CD4-positive, alpha-beta T cell treated with Interleukin-1 beta for 1 hour (primary cell): ENCODE data around the gene PCNX4.
"Not testable (repeated sequence)": the region's sequence is repeated elsewhere in the genome, so short reads cannot be mapped to it uniquely, and the experiment has no call there.

Source experiments
- DNase-seq, 2 donors: peaks; one replicate each; pipeline ENCODE4 v3.0.0-alpha.2; 2020 to 2022

Gene PCNX4

DNA sequence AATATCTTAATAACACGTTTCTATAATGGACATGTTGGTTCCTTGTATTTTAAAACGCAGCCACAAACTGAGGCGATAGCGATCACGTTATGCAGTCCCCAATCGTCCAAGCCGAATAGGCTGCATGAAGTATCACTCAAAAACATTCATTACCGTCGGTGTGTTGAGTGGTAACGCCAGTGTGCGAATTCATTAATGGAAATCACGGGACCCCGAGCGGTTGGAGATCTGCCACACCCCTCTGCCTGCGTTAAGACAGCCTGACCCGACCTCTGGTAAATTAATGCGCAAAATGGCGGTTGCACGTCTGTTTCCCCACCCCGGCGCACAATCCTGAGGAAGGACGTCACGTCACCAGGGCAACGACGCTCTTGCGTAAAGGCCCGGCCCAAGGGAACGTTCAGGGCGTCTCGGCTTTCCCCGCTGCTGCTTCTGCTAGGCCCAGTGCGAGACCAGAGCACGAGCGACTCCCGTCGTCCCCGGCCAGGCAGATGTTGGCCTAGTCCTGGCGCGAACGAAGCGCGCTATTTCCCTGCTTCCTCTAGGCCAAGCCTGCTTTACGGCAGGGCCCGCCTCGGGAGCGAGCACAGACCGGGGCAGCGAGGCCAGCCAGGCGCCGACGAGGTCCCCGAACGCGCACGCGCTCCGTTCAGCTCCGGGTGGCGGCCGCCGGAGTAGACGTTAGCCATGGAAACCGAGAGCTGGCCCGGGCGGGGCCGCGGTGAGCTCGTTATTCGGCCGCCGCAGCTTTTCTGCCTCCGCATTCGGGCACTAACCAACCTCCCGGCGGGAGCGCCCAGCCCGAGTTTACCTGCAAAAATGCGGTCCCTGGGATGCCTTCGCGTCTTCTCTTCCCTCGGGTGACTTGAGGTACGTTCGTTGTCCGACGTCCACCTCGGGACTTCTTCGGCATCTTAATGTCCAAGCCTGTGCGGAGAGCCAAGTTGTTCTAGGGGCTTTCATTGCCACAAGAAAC lies at the start of gene PCNX4:
TSS of gene PCNX4 (plus strand) at position 374 of the 976 bp plus-strand sequence. CDS start 15,716 bp downstream, outside the sequence.
- peak; percentile 94 to 96 for DNase-seq

- DNase-seq: not testable (repeated sequence)
These were observed 43.7 kb upstream of the PCNX4 start for GRCh38 chr14:60047976-60048375.

DNA sequence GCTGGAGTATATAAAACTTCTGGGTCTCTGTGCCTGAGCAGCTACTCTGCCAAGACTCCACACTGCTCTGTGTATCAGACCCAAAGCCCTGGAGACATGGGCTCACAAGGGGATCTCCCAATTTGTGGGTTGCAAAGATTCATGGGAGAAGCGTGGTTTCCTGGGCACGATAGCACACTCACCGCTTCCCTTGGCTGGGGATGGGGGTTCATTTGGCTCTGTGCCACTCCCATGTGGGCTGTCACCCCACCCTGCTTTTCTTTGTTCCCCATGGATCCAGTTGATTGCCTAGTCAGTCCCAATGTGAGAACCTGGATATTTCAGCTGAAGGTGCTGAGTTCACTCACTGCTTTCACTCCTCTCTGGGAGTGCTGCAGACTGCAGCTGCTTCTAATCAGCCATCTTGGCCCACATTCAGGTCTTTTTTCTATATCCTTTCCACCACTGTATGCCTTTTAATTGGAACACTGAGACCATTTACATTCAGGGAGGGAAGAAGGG lies 40.0 kb upstream of the PCNX4 start:
- peak in 1 of 2 donors; percentile 16 for DNase-seq

- no peak for DNase-seq
These were observed 33.6 kb upstream of the PCNX4 start for GRCh38 chr14:60058087-60058486.

DNA sequence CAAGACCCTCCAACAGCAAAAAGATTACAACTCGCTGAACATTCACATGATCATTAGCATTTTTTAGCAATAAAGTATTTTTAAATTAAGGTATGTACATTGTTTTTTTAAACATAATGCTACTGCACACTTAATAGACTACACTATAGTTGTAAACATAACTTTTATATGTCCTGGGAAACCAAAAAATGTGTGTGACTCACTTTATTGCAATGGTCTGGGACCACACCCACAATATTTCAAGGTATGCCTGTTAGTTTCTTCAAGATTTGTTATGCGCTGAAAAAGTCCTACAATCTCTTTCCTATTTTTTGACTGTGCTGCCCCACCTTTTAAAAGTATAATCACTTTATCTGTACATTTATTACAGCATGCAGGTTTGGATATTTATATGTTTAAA lies 30.4 kb upstream of the PCNX4 start:
- DNase-seq: no peak

- DNase-seq: peak in 1 of 2 donors; percentile 55
These were observed 27.1 kb upstream of the PCNX4 start for GRCh38 chr14:60064491-60065072.

- DNase-seq: no peak
These were observed 23.8 kb upstream of the PCNX4 start for GRCh38 chr14:60067882-60068281.

DNA sequence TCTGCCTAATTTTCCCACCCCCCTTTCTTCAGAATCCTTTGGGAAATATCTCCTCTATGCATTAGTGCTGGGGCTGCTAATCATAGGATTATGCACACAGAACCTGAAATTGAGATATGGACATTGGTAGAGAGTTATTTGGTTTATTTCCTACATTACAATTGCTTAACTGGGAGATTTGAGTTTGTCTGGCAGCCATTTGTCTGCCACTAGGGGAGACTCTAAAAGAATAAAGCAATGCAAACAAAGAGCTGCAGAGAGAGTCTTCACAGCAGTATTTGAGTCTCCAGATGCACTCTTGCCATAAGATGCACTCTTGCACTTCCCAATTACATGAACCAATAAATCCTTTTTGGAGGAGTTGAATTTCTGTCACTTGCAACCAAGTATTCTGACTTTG lies 12.0 kb upstream of the PCNX4 start:
- no peak for DNase-seq

GRCh38 chr14:60085085-60085484 lies 6.6 kb upstream of the PCNX4 start:
- DNase-seq: no peak

GRCh38 chr14:60085693-60086092 lies 6.0 kb upstream of the PCNX4 start:
- DNase-seq: no peak

DNA sequence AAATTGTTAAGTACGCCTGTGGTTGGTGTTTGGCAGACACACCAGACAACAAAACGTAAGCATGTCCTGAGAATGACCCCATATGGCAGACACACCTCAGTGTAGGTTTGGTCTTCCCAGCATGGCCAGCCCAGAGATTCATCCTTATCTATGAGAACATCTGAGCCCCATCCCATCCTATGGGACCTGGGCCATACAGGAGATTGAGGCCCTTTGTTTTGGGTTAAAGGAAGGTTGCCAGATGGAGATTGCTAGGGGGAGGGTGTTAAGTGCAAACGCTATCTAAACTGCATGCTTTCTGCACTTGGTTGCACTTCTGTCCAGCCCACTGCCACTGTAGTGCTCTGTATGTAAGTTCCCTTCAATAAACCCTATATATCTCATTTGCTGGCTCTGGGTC lies 4.1 kb upstream of the PCNX4 start:
- no peak for DNase-seq

DNA sequence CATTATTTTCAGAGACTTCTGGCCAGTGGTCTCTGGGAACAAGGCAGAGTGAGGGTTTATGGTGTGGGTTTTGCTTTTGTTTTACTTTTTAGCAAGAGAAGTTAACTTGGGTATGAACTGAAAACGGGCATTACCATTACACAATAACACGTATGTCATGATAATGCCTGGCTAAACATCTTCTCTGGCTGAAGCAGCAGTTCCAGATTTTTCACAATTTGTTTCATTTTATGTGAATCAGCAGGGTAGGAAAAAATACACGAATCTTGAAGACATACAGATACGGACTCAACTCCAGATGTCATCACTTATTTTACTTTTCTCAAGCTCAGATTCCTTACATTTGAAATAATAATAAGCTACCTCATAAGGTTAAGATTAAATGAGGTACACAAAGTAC lies 2.5 kb upstream of the PCNX4 start:
- no peak for DNase-seq

DNA sequence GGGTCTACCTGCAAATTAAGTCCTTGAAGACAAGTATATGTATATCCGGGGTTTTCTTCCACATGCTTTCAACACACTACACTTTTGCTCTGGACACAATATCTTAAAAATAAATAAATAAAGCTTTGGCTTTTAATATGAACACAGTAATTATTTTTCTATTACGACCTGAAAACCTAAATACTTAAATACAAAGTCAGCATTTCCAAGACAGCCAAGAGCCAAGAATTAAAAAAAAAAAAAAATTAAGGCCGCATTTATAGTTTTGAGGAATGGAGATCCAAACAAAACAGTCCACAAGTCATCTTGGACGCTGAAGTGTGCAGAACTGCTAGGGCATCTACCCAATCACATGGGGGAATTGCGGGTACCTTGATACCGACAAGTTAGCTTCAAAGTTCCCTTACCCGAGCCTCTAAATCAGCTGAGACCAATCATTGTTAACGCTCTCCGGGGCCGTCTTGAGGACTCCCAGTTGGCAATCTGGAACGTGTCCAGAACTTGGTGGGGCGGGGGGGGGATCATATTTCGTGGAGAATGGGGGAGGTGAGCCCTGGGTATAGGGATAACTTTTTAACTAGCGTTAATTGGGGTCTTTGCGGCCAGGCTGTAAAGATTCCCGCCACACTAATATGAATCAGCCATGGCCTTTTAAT lies 731 bp upstream of the PCNX4 start:
- DNase-seq: peak; percentile 13 to 35

DNA sequence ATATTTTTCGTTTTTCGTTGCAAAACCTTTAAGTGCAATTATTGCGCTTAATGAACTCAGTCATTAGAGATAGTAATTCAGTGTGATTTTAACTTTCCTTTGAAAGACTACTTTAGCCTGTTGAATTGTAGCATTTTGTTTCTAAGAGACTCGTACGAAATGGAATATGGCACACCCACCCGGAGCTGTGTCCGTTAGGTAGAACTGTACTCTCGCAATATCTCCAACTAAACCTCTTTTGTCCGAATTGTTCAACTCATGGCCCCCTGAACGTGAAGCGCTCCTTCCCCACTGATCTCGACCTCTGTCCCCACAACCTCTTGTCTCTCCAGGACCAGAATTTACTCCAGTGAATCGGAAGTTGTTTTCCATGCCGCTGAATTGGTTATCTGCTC lies 800 bp downstream of the PCNX4 start:
- DNase-seq: peak in 1 of 2 donors; percentile 14

- no peak for DNase-seq
These were observed 1.4 kb downstream of the PCNX4 start for GRCh38 chr14:60093080-60093479.

GRCh38 chr14:60093606-60094005 lies 1.9 kb downstream of the PCNX4 start:
- no peak for DNase-seq

DNA sequence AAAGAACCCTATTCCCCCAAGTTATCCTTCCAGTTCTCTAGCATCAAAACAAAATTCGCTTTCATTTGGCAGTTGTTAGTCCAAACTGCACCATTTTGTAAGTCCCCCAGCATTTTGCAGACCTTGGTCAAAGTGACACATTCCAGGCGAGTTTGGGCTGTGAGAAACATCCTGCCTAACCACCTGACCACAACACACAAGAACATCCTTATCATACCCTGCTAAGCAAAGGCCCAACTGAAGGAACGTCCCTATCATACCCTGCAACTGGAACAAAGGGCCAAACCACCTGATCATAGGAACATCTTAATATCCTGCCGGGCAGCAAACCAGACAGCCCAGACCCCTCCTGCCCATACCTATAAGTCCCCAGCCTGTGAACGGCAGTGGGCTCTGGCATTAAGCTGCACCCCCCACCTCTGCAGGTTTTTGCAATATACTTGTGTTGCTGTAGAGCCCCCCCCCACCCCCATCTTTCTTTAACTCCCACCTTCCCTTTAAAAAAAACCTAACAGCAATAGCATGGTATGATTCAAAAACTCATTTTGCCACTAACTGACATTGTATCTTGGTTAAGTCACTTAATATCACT lies 2.7 kb downstream of the PCNX4 start:
- DNase-seq: peak in 1 of 2 donors; percentile 16

GRCh38 chr14:60095231-60095630 lies 3.5 kb downstream of the PCNX4 start:
- DNase-seq: no peak

DNA sequence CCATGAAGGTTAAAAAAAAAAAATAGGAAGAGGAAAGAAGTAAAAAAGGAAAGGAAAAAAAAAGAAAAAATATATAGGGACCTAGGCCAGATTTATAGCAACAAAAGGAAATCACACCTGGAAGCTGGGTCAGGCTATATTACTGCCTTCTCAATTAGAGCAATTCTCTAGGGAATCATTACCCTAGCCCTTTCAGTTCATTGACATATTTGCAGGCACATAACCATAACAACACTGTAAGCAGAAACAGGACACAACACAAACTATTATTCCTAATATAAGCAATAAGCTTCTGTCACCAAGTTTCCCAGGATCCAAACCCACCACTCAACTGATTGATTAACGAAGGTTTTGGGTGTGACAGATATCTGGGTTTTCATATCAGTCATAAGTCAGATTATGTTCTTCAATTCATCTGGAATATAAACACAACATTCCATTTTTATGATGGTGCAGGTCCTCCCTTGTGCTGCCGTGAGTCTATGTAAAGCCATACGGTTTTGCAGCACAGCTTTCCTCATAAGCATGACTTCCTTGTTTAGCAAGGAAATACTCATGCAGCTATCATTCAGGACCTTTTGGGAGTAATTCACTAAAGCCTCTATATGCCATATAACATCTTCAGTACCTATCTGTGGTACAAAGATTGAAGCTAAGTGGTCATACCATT lies 4.2 kb downstream of the PCNX4 start:
- DNase-seq: no peak

DNA sequence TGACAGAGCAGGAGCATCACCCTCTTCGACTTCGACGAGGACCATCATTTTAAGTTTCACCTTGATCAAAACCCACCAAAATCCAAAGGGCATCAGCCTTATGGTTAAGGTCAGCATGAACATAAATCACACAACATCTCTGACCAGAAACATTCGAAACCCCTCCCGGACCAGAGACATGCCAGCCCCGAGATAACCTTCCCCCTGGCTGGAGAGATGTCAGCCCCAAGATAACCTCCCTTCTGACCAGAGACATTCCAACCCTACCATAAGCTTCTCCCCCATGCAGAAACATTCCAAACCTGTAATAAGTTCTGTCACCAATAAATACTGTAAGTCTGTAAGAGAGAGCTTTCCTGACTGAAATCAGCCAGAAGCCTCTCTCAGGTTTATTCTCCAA lies 6.3 kb downstream of the PCNX4 start:
- no peak for DNase-seq

DNA sequence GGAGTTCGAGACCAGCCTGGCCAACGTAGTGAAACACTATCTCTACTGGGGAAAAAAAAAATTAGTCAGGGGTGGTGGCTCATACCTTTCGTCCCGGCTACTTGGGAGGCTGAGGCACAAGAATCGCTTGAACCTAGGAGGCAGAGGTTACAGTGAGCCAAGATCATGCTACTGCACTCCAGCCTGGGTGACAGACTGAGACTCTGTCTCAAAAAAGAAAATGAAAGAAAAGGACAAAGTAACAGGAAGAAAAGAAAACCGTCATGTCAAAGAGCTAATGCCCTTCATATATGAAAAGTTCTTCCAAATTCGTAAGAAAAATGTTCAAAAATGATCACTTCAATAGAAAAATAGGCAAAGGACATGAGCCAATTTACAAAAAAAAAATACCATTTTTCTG lies 8.1 kb downstream of the PCNX4 start:
- DNase-seq: not testable (repeated sequence)

- DNase-seq: no peak
These were observed 10.1 kb downstream of the PCNX4 start for GRCh38 chr14:60101786-60102185.
